Trophoblast cell (in vitro differentiated cells and primary cell): ENCODE data around the gene EIF4EBP2.

Experiments
- DNase-seq, 2 donors: peaks; one replicate each; pipeline ENCODE4 v3.0.0-alpha.2; 2016
- H2AFZ ChIP-seq: 2 replicates; pipeline ENCODE4 v1.6.1; 2013; ENCODE audit warnings: low read length, moderate library complexity, mild to moderate bottlenecking; ENCODE audit not compliant: insufficient read depth, poor library complexity
- H2AK5ac ChIP-seq: 2 replicates; pipeline ENCODE4 v1.6.1; 2013; ENCODE audit warnings: mild to moderate bottlenecking, low read length
- H2BK120ac ChIP-seq: 2 replicates; pipeline ENCODE4 v1.6.1; 2013; ENCODE audit warnings: low read length, mild to moderate bottlenecking, moderate library complexity; ENCODE audit not compliant: insufficient read depth, poor library complexity
- H2BK12ac ChIP-seq: 2 replicates; pipeline ENCODE4 v1.6.1; 2013; ENCODE audit warnings: mild to moderate bottlenecking, low read length, moderate library complexity
- H2BK5ac ChIP-seq: 2 replicates; pipeline ENCODE4 v1.6.1; 2013; ENCODE audit warnings: low read length, low read depth, moderate library complexity, mild to moderate bottlenecking; ENCODE audit not compliant: poor library complexity
- H3K14ac ChIP-seq: 2 replicates; pipeline ENCODE4 v1.6.1; 2013; ENCODE audit warnings: mild to moderate bottlenecking, low read length
- H3K18ac ChIP-seq: 2 replicates; pipeline ENCODE4 v1.6.1; 2013; ENCODE audit warnings: mild to moderate bottlenecking, low read length
- H3K23ac ChIP-seq: 2 replicates; pipeline ENCODE4 v1.6.1; 2013; ENCODE audit warnings: low read length
- H3K27ac ChIP-seq: 2 replicates; pipeline ENCODE4 v1.5.1; 2013; ENCODE audit warnings: low read depth, mild to moderate bottlenecking, inconsistent platforms, low read length, moderate library complexity
- H3K27me3 ChIP-seq: 2 replicates; pipeline ENCODE4 v1.6.1; 2013; ENCODE audit warnings: inconsistent platforms, mild to moderate bottlenecking, low read length, moderate library complexity; ENCODE audit not compliant: insufficient read depth
- H3K36me3 ChIP-seq, 2 experiments: 1 replicate in 1 of 2; 2 replicates in 1 of 2; pipeline ENCODE4 v1.6.1; 2013; ENCODE audit warnings: low read length in 2 of 2, mild to moderate bottlenecking in 2 of 2, moderate library complexity in 1 of 2; ENCODE audit not compliant: insufficient read depth in 2 of 2, control insufficient read depth in 1 of 2
- H3K4ac ChIP-seq: 2 replicates; pipeline ENCODE4 v1.6.1; 2013; ENCODE audit warnings: low read depth, mild to moderate bottlenecking, low read length, moderate library complexity
- H3K4me1 ChIP-seq, 2 experiments: 1 replicate in 1 of 2; 2 replicates in 1 of 2; pipeline ENCODE4 v1.6.1; 2013; ENCODE audit warnings: low read length in 2 of 2, mild to moderate bottlenecking in 2 of 2, moderate library complexity in 1 of 2; ENCODE audit not compliant: insufficient read depth in 2 of 2, control insufficient read depth in 1 of 2
- H3K4me2 ChIP-seq: 2 replicates; pipeline ENCODE4 v1.6.1; 2013; ENCODE audit warnings: inconsistent platforms, mild to moderate bottlenecking, low read length, moderate library complexity
- H3K4me3 ChIP-seq: 2 replicates; pipeline ENCODE4 v1.5.1; 2013; ENCODE audit warnings: mild to moderate bottlenecking, low read depth, low read length, inconsistent platforms
- H3K79me1 ChIP-seq: one replicate; pipeline ENCODE4 v1.6.1; 2013; ENCODE audit warnings: low read length
- H3K79me2 ChIP-seq: 2 replicates; pipeline ENCODE4 v1.6.1; 2013; ENCODE audit warnings: low read length, mild to moderate bottlenecking; ENCODE audit not compliant: control insufficient read depth, insufficient read depth, poor library complexity
- H3K9ac ChIP-seq: 2 replicates; pipeline ENCODE4 v1.6.1; 2013; ENCODE audit warnings: mild to moderate bottlenecking, low read length
- H3K9me3 ChIP-seq: 2 replicates; pipeline ENCODE4 v1.6.1; 2013; ENCODE audit warnings: low read depth, mild to moderate bottlenecking, control low read depth, inconsistent platforms, low read length; ENCODE audit not compliant: insufficient read depth
- H4K12ac ChIP-seq: 2 replicates; pipeline ENCODE4 v1.6.1; 2013; ENCODE audit warnings: low read depth, mild to moderate bottlenecking, low read length, moderate library complexity
- H4K8ac ChIP-seq: 2 replicates; pipeline ENCODE4 v1.6.1; 2013; ENCODE audit warnings: low read depth, mild to moderate bottlenecking, low read length, moderate library complexity
- H4K91ac ChIP-seq: one replicate; pipeline ENCODE4 v1.6.1; 2013; ENCODE audit warnings: low read depth, mild to moderate bottlenecking, low read length, moderate library complexity
- WGBS: extraction: QIAGEN DNeasy Blood & Tissue Kit; methylation state at CpG from one replicate; pipeline ENCODE4 v1.1.7; 2013; ENCODE audit warnings: missing lambda C conversion rate; ENCODE audit not compliant: insufficient read length, insufficient coverage; ENCODE audit errors: extremely low coverage; 5-methylcytosine and 5-hydroxymethylcytosine counted together

EIF4EBP2 gene

DNA sequence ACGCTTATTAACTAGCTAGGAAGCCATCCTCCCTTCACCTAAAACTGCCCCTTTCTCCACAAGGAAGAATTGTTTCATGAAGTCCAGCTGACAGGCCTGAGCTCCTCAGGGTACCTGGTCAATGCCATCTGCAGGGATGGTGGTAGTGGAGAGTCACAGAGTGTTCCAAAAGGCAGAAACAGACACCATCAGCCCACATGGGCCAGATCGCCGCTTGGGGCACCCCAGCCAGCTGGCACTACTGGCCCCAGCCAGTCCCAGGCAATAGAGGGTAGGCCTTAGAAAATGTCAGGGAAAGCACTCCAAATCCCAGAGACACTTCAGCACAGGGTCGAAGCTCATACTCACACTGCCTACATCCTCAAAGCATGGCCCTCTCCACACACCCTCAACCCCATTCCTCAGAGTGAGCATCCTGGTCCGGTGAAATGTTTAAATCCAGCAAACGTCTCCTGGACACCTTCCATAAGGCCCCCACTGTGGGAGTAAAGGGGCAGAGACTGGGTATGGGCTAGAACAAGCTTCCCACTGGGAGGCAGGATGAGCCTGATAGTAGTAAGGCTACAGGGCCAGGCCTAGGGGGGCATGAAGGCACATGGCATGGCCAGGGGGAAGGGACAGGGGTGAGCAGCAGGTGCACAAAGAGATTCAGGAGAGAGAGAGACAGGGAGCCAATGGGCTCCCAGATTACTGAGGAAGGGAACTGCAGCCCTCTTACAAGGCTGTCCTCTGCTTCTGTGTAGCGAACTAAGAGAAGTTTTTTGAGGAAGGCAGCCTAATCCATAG lies 23.4 kb upstream of the EIF4EBP2 start:
- Histone ChIP-seq H2BK12ac (no peak overlapping the region), H3K9ac (no peak overlapping the region), H3K18ac (no peak overlapping the region), H3K4me2 (no peak overlapping the region), H2AFZ (no peak overlapping the region), H2BK120ac (no peak overlapping the region), H3K9me3 (peaks cover 3% of the 10 kb centered on the region), H3K4ac (no peak overlapping the region), H3K23ac (no peak overlapping the region), H3K36me3 (no peaks in the 10 kb centered on the region), H3K27ac (no peak overlapping the region), H4K12ac (no peak overlapping the region), H2AK5ac (no peak overlapping the region), H2BK5ac (no peak overlapping the region), H3K14ac (no peak overlapping the region), H3K27me3 (peaks cover 13% of the 10 kb centered on the region), H3K4me1 (peaks cover 5 to 14% of the 10 kb centered on the region in 2 experiments), H3K79me2 (no peaks in the 10 kb centered on the region), H4K8ac (no peak overlapping the region), H3K79me1 (no peaks in the 10 kb centered on the region), H3K4me3 (no peak overlapping the region), H4K91ac (no peak overlapping the region)
- WGBS, result no CpG with 5 or more reads among the region's 7 CpGs
- no peak for DNase-seq

DNA sequence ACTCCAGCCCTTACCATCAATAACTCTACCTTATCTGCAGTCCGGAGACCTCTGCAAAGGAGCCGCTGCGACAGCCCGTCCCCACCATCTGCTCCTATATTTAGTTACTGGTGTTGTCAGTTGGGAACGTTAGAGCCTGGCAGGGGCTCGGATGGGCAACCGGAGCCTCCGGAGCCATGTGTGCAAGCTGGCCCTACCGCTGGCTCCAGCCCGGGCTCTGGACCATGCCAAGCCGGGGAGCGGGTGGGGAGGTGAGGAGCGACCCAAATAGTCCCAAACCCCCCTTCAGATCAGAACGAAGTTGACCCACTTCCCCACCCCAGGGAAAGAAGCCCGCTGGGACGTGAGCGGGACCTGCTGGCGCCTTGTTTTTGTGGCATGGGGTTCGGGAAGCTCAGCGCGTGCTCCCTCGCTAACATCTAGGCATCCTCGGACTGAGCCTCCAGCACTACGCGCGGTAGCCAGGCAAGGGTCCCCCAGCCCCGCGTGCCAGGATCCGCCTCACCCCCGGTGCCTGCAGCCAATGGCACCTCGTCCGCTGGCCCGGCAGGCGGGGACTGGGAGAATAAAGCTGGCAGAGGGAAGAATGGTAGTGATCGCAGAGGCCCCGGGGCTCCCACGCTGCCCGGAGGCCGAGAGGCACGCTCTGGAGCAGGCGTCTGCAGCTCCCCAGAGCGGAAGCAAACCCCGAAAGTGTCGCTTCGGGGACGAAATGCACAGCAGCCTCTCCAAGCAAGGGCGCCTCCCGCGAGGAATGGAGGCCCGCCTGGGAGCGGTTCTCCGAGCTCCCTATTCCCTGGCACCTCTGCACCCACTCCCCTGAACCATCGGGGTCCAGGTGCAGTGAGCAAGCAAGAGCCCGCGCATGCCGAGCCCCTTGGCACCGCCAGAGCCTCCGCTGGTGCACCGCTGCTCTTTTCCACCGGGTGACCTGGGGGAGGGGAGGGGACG lies 22.2 kb upstream of the EIF4EBP2 start:
- H3K27me3 ChIP-seq, result peaks cover 13% of the 10 kb centered on the region
- peaks cover 5 to 13% of the 10 kb centered on the region in 2 experiments for H3K4me1 ChIP-seq
- peaks cover 3% of the 10 kb centered on the region for H3K9me3 ChIP-seq
- no CpG with 5 or more reads among the region's 61 CpGs for WGBS
- no peak overlapping the region for H3K27ac ChIP-seq
- no peak overlapping the region for H2BK120ac ChIP-seq
- no peak overlapping the region for H2BK12ac ChIP-seq
- DNase-seq, result peak in 1 of 2 donors; percentile 16
- peak overlapping the region; percentile 67 for H4K8ac ChIP-seq
- no peak overlapping the region for H3K23ac ChIP-seq
- H2BK5ac ChIP-seq, result no peak overlapping the region
- H3K36me3 ChIP-seq, result no peaks in the 10 kb centered on the region
- no peak overlapping the region for H3K9ac ChIP-seq
- H4K12ac ChIP-seq, result peak overlapping the region; percentile 1
- no peak overlapping the region for H4K91ac ChIP-seq
- H3K4me2 ChIP-seq, result peak overlapping the region; percentile 80
- no peak overlapping the region for H3K4ac ChIP-seq
- H2AK5ac ChIP-seq, result no peak overlapping the region
- no peaks in the 10 kb centered on the region for H3K79me1 ChIP-seq
- peak overlapping the region; percentile 2 for H3K14ac ChIP-seq
- H3K18ac ChIP-seq, result no peak overlapping the region
- H3K79me2 ChIP-seq, result no peaks in the 10 kb centered on the region
- peak overlapping the region; percentile 72 for H3K4me3 ChIP-seq
- H2AFZ ChIP-seq, result peak overlapping the region; percentile 78

DNA sequence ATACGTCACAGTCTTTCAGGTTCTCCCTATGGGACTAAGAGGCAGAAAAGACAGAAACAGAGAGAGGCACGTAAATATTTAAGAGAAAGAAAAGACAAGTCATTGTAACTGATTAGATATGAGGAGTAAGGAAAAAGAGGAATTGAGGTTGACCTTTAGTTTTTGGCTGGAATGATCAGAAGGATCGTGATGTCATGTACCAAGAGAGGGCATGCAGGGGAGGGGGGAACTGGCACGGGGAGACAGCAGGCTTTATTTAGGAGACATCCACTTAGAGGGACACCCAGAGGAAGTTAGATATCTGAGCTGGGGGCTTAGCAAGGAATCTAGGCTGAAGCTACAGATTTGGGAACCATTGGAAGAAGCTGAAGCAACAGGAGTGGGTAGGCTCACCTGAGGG lies 12.3 kb upstream of the EIF4EBP2 start:
- no peaks in the 10 kb centered on the region for H3K79me2 ChIP-seq
- H4K8ac ChIP-seq, result no peak overlapping the region
- no peaks in the 10 kb centered on the region for H3K79me1 ChIP-seq
- H3K4ac ChIP-seq, result no peak overlapping the region
- H2BK120ac ChIP-seq, result no peak overlapping the region
- no peak overlapping the region for H3K27ac ChIP-seq
- no CpG with 5 or more reads among the region's 4 CpGs for WGBS
- no peak overlapping the region for H3K14ac ChIP-seq
- H3K18ac ChIP-seq, result no peak overlapping the region
- no peak overlapping the region for H2AFZ ChIP-seq
- H3K4me3 ChIP-seq, result no peak overlapping the region
- no peaks in the 10 kb centered on the region for H3K27me3 ChIP-seq
- no peak overlapping the region for H4K91ac ChIP-seq
- H3K4me2 ChIP-seq, result no peak overlapping the region
- H3K9ac ChIP-seq, result no peak overlapping the region
- H3K23ac ChIP-seq, result no peak overlapping the region
- DNase-seq, result no peak
- H3K9me3 ChIP-seq, result no peaks in the 10 kb centered on the region
- no peak overlapping the region for H2BK5ac ChIP-seq
- H4K12ac ChIP-seq, result no peak overlapping the region
- H2BK12ac ChIP-seq, result no peak overlapping the region
- peaks cover 0 to 10% of the 10 kb centered on the region in 2 experiments for H3K4me1 ChIP-seq
- H2AK5ac ChIP-seq, result peak overlapping the region; percentile 35
- H3K36me3 ChIP-seq, result no peaks in the 10 kb centered on the region

DNA sequence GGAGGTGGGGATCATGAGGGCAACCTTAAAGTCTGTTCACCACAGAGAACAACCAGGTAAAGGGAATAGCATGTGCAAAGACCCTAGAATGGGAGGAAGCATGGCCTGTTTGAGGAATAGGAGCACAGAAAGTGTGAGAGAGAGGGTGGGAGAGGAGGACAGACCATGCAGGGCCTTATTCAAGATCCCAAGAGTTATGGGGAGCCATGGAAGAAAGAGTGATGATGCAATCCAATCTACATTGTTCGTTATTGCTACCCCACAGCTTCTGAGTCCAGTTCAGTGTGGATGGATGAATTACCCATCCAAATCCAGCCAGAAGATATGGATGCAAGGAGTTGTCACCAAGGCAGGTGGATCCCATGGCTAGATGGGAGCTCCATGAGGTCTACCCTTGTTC lies 7.8 kb upstream of the EIF4EBP2 start:
- Histone ChIP-seq H3K4me1 (peaks cover 0 to under 1% of the 10 kb centered on the region in 2 experiments), H2BK120ac (no peak overlapping the region), H3K9me3 (no peaks in the 10 kb centered on the region), H4K91ac (no peak overlapping the region), H3K27ac (no peak overlapping the region), H2BK5ac (no peak overlapping the region), H3K18ac (no peak overlapping the region), H3K36me3 (no peaks in the 10 kb centered on the region), H3K79me2 (no peaks in the 10 kb centered on the region), H2AFZ (no peak overlapping the region), H4K12ac (no peak overlapping the region), H3K4ac (no peak overlapping the region), H3K4me2 (no peak overlapping the region), H2AK5ac (no peak overlapping the region), H4K8ac (no peak overlapping the region), H3K14ac (no peak overlapping the region), H3K79me1 (no peaks in the 10 kb centered on the region), H3K9ac (no peak overlapping the region), H3K23ac (no peak overlapping the region), H3K27me3 (no peaks in the 10 kb centered on the region), H3K4me3 (no peak overlapping the region), H2BK12ac (no peak overlapping the region)
- WGBS, result no CpG with 5 or more reads among the region's 1 CpG
- no peak for DNase-seq
